PC-3 (cell line): ENCODE data around the gene EMILIN1. TPM values are rescaled to one million over a fixed set of nuclear protein-coding genes. Genes with fewer than 3 reads are reported as not detected.
"Not testable (repeated sequence)": the region's sequence is repeated elsewhere in the genome, so short reads cannot be mapped to it uniquely, and the experiment has no call there.

Source experiments
- ATAC-seq: fragments of 200-7000 bp; cut with Tn5 transposase; 2 replicates; pipeline ENCODE4 v1.9.1; 2020; ENCODE audit warnings: mild to moderate bottlenecking, moderate library complexity
- BruUV-seq: library from RNA; stranded (reverse); fragments of 400-500 nt; replicated peaks from 2 replicates; lab custom pipeline; 2021; lab: Mats Ljungman, UMichigan
- CTCF ChIA-PET: fragments of 300-600 bp; sonication (Branson Sonifier 250); formaldehyde crosslinking; loops from one replicate; lab custom pipeline; 2022; ENCODE audit warnings: antibody characterized with exemption; lab: Charles Lee
- POLR2A ChIA-PET: fragments of 300-600 bp; sonication (Branson Sonifier 250); formaldehyde crosslinking; loops from one replicate; lab custom pipeline; 2022; ENCODE audit warnings: antibody characterized with exemption; ENCODE audit not compliant: unreplicated experiment; lab: Charles Lee
- DNase-seq: peaks from one replicate; pipeline ENCODE4 v3.0.0-alpha.2; 2015
- H2AFZ ChIP-seq: fragments of 300-600 bp; sonication (generic); 2 replicates; pipeline ENCODE4 v1.6.0; 2016; ENCODE audit warnings: antibody characterized with exemption, low read length
- H3F3A ChIP-seq: fragments of 300-600 bp; sonication (generic); one replicate; pipeline ENCODE4 v1.6.0; 2017; ENCODE audit warnings: antibody characterized with exemption, low read length, control low read depth, mild to moderate bottlenecking; ENCODE audit not compliant: unreplicated experiment
- H3K27ac ChIP-seq: fragments of 300-600 bp; sonication (generic); 2 replicates; pipeline ENCODE4 v1.5.1; 2016; ENCODE audit warnings: mild to moderate bottlenecking, low read length
- H3K27me3 ChIP-seq: fragments of 300-600 bp; sonication (generic); 2 replicates; pipeline ENCODE4 v1.6.1; 2016; ENCODE audit warnings: low read length, mixed read lengths
- H3K36me3 ChIP-seq: fragments of 300-600 bp; sonication (generic); 2 replicates; pipeline ENCODE4 v1.6.1; 2016; ENCODE audit warnings: low read depth, mixed run types, low read length, mixed read lengths
- H3K4me1 ChIP-seq: fragments of 300-600 bp; sonication (generic); 2 replicates; pipeline ENCODE4 v1.5.1; 2016; ENCODE audit warnings: low read length; ENCODE audit not compliant: insufficient read depth
- H3K4me2 ChIP-seq: fragments of 300-600 bp; sonication (generic); 2 replicates; pipeline ENCODE4 v1.6.0; 2016; ENCODE audit warnings: low read length
- H3K4me3 ChIP-seq: fragments of 300-600 bp; sonication (generic); 2 replicates; pipeline ENCODE4 v1.5.1; 2016; ENCODE audit warnings: mild to moderate bottlenecking, low read length, mixed read lengths
- H3K79me2 ChIP-seq: fragments of 300-600 bp; sonication (generic); 2 replicates; pipeline ENCODE4 v1.6.1; 2017; ENCODE audit warnings: low read length, mixed read lengths
- H3K9ac ChIP-seq: fragments of 300-600 bp; sonication (generic); 2 replicates; pipeline ENCODE4 v1.6.0; 2016; ENCODE audit warnings: mild to moderate bottlenecking, low read length
- H3K9me2 ChIP-seq: fragments of 300-600 bp; sonication (generic); replicated peaks from 2 replicates; pipeline ENCODE4 v1.6.1; 2016; ENCODE audit warnings: mixed run types, low read length, mixed read lengths
- H3K9me3 ChIP-seq: fragments of 300-600 bp; sonication (generic); 2 replicates; pipeline ENCODE4 v1.6.1; 2016; ENCODE audit warnings: low read length, mixed read lengths
- H4K20me1 ChIP-seq: fragments of 300-600 bp; sonication (generic); 2 replicates; pipeline ENCODE4 v1.6.1; 2016; ENCODE audit warnings: low read length, mixed read lengths
- EZH2 ChIP-seq: fragments of 300-600 bp; sonication (generic); IDR thresholded peaks from one replicate; pipeline ENCODE4 v1.6.1; 2017; ENCODE audit warnings: antibody characterized with exemption, mild to moderate bottlenecking, low read length; ENCODE audit not compliant: unreplicated experiment
- EZH2phosphoT487 ChIP-seq: fragments of 300-600 bp; sonication (generic); IDR thresholded peaks from 2 replicates; pipeline ENCODE4 v1.6.1; 2018; ENCODE audit warnings: mild to moderate bottlenecking, antibody characterized with exemption, low read length, borderline replicate concordance
- intact Hi-C: fragments of 100-400 bp; cut with micrococcal nuclease; formaldehyde crosslinking; loops from 2 replicates; pipeline ENCODE4 v1.9.0; 2023
- total RNA-seq: library from RNA; depleted of rRNA; stranded (reverse); fragments of >200 nt; gene quantifications from 2 replicates; pipeline ENCODE4 v1.2.3, GENCODE V29; 2014
- TF ChIP-seq, protein P1 (sequence below): fragments of 300-600 bp; sonication (generic); conservative IDR thresholded peaks from 2 replicates; pipeline ENCODE4 v1.5.1; 2017; ENCODE audit warnings: antibody characterized with exemption, low read depth, mild to moderate bottlenecking, low read length

Gene EMILIN1
- total RNA-seq, 1 experiment from 2014 or later: 0.69 TPM

- Histone ChIP-seq H3K4me1 (no peaks in the 10 kb centered on the region), H3F3A (no peaks in the 10 kb centered on the region), H3K4me3 (no peak overlapping the region), H3K36me3 (no peaks in the 10 kb centered on the region), H3K9me2 (no peaks in the 10 kb centered on the region), H3K4me2 (no peak overlapping the region), H2AFZ (no peak overlapping the region), H3K9ac (no peak overlapping the region), H3K27me3 (no peaks in the 10 kb centered on the region), H4K20me1 (no peaks in the 10 kb centered on the region), H3K79me2 (no peaks in the 10 kb centered on the region), H3K27ac (no peak overlapping the region), H3K9me3 (no peaks in the 10 kb centered on the region)
- DNase-seq (no peak), ATAC-seq (no peak)
- CTCF ChIA-PET: interaction anchor here (0.5 kb wide), 1 partner anchor 197 kb away, joined by 11 read pairs; no protein-coding TSS in a partner anchor
- no TSS peak for BruUV-seq
- intact Hi-C loops: no loop called here
- POLR2A ChIA-PET: no interaction called here
- TF ChIP-seq, protein P1, sequence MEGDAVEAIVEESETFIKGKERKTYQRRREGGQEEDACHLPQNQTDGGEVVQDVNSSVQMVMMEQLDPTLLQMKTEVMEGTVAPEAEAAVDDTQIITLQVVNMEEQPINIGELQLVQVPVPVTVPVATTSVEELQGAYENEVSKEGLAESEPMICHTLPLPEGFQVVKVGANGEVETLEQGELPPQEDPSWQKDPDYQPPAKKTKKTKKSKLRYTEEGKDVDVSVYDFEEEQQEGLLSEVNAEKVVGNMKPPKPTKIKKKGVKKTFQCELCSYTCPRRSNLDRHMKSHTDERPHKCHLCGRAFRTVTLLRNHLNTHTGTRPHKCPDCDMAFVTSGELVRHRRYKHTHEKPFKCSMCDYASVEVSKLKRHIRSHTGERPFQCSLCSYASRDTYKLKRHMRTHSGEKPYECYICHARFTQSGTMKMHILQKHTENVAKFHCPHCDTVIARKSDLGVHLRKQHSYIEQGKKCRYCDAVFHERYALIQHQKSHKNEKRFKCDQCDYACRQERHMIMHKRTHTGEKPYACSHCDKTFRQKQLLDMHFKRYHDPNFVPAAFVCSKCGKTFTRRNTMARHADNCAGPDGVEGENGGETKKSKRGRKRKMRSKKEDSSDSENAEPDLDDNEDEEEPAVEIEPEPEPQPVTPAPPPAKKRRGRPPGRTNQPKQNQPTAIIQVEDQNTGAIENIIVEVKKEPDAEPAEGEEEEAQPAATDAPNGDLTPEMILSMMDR: no peak
These were observed 27.6 kb downstream of the EMILIN1 start for GRCh38 chr2:27105981-27106380.

GRCh38 chr2:27108221-27108620 lies 29.8 kb downstream of the EMILIN1 start:
- H3K36me3 ChIP-seq: no peaks in the 10 kb centered on the region
- TF ChIP-seq EZH2phosphoT487: no peak
- TF ChIP-seq EZH2: no peak
- TF ChIP-seq, protein P1: no peak
- no peak for ATAC-seq
- CTCF ChIA-PET: interaction anchor here (0.5 kb wide), 1 partner anchor 595 kb away, joined by 4 read pairs; no protein-coding TSS in a partner anchor
- H3K27me3 ChIP-seq: no peaks in the 10 kb centered on the region
- H3K4me1 ChIP-seq: no peaks in the 10 kb centered on the region
- intact Hi-C loops: no loop called here
- POLR2A ChIA-PET: no interaction called here
- DNase-seq: no peak
- no peaks in the 10 kb centered on the region for H3F3A ChIP-seq
- no peaks in the 10 kb centered on the region for H3K9me2 ChIP-seq
- H3K79me2 ChIP-seq: no peaks in the 10 kb centered on the region
- no peak overlapping the region for H2AFZ ChIP-seq
- H3K4me2 ChIP-seq: no peak overlapping the region
- BruUV-seq: no TSS peak
- H4K20me1 ChIP-seq: no peaks in the 10 kb centered on the region
- H3K9ac ChIP-seq: no peak overlapping the region
- no peak overlapping the region for H3K4me3 ChIP-seq
- no peak overlapping the region for H3K27ac ChIP-seq
- no peaks in the 10 kb centered on the region for H3K9me3 ChIP-seq

- Histone ChIP-seq H3K4me1 (no peaks in the 10 kb centered on the region), H3K4me3 (no peak overlapping the region), H3K36me3 (no peaks in the 10 kb centered on the region), H4K20me1 (no peaks in the 10 kb centered on the region), H3F3A (no peaks in the 10 kb centered on the region), H3K9me2 (no peaks in the 10 kb centered on the region), H3K27me3 (no peaks in the 10 kb centered on the region), H3K9ac (no peak overlapping the region), H3K9me3 (no peaks in the 10 kb centered on the region), H3K79me2 (no peaks in the 10 kb centered on the region), H3K4me2 (no peak overlapping the region), H3K27ac (no peak overlapping the region), H2AFZ (no peak overlapping the region)
- no TSS peak for BruUV-seq
- CTCF ChIA-PET: no interaction called here
- ATAC-seq (no peak), DNase-seq (no peak)
- POLR2A ChIA-PET: no interaction called here
- intact Hi-C loops: no loop called here
- TF ChIP-seq EZH2phosphoT487 (no peak), EZH2 (no peak)
- TF ChIP-seq, protein P1: no peak
These were observed 30.7 kb downstream of the EMILIN1 start for GRCh38 chr2:27109083-27109482.

GRCh38 chr2:27110603-27111352 lies 32.4 kb downstream of the EMILIN1 start:
- H4K20me1 ChIP-seq, BruUV-seq, H3K9me2 ChIP-seq, H3F3A ChIP-seq, POLR2A ChIA-PET, DNase-seq, H3K36me3 ChIP-seq, H3K9ac ChIP-seq, H3K4me1 ChIP-seq, H3K79me2 ChIP-seq, H3K9me3 ChIP-seq, H3K4me3 ChIP-seq, H3K27ac ChIP-seq, H3K27me3 ChIP-seq, CTCF ChIA-PET, H3K4me2 ChIP-seq, intact Hi-C loops, H2AFZ ChIP-seq, ATAC-seq: not testable (repeated sequence)
